RPMI8226 (cell line): ENCODE data around the gene LGALS13.

Experiments
- DNase-seq: peaks from one replicate; pipeline ENCODE4 v3.0.0-alpha.2; 2015

The LGALS13 gene, protein sequence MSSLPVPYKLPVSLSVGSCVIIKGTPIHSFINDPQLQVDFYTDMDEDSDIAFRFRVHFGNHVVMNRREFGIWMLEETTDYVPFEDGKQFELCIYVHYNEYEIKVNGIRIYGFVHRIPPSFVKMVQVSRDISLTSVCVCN

GRCh38 chr19:39602224-39602623 lies at the start of gene LGALS13:
LGALS13 (plus strand) TSS chr19:39602524; CDS start chr19:39602569, 45 bp downstream.
- DNase-seq: no peak

- DNase-seq: no peak
Observed at GRCh38 chr19:39553082-39553652, 49.2 kb upstream of the LGALS13 start.

- no peak for DNase-seq
Observed at GRCh38 chr19:39554701-39555311, 47.5 kb upstream of the LGALS13 start.

- DNase-seq: peak; percentile 38
Observed at GRCh38 chr19:39555883-39556282, 46.4 kb upstream of the LGALS13 start.

- DNase-seq: peak; percentile 12
Observed at GRCh38 chr19:39557811-39558623, 44.3 kb upstream of the LGALS13 start.

DNA sequence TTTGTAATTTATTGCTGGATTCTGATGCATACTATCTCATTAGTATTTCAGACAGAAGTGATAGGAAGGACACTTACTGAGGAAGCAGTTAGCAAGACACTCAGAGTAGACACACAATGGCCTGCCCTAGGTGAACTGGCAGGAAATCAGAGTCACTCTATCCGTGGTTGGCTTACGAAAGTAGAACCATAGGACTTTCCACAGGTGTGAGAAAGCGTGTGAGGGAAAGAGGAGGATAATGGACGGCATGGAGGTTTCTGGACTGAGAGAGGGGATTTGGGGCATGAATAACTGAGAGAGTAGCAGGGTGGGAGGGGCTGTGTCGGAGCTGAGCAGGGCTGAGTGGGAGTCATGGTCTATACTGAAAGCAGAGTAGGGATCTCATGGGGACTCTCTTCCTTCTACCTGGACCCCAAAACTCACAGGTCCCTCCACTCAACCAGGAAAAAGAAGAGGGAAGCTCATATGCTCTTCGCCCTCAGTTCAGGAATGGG lies 43.7 kb upstream of the LGALS13 start:
- DNase-seq: peak; percentile 7

GRCh38 chr19:39563408-39563807 lies 38.9 kb upstream of the LGALS13 start:
- no peak for DNase-seq

DNA sequence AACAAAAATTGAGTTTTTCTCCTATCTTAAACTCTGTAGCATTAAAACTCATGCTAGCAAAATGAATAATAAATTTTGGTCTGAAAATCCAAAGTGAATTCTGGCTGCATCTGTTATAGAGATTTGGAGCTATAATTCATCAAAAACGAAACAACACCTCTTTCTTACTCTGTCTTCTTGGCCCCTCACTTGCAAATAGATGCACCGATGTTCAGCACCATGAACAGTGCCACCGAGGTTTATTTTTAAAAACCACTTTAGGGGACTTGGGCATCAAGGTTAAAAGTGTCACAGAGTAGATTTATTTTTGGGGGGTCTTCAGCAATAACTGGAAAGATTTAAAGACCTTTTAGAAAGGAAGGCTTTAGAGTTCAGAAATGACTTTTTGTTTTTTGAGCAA lies 36.3 kb upstream of the LGALS13 start:
- no peak for DNase-seq

DNA sequence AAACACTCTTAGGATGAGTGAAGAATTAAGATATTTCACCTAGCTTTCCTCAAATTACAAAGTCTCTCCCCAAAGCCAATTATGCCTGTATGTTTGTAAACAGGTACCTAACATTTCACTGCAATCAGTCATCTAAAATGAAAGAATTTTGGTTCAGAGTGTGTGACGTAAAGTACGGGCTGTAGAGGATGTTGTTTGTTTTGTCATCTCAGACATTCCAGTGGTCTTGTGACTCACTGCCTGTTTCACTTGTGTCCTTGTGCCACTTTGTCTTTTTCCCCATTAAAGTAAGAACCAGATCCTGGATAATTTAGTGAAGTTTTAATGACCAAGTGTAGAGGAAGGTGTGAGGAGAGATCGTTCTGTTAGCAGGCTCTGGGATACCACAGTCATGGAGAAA lies 33.7 kb upstream of the LGALS13 start:
- DNase-seq: no peak

DNA sequence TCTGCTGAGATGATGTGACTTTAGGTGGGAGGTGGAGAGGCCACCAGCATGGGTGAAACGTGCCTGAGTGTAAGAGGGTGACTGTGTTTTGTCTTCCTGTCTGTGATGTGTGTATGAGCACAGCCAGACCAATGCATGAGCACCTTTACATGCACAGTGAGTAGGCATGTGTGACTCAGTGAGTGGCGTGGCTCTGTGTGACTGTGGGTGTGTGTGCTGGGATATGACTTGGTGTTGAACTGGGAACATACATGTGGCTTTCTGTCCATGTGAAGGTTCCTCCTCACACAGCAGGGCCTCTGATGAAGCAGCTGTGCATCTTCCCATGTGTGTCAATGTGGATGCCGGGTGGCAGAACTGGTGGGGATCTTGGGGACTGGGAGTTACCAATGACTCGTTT lies 19.9 kb upstream of the LGALS13 start:
- no peak for DNase-seq

- no peak for DNase-seq
Observed at GRCh38 chr19:39582891-39583625, 19.3 kb upstream of the LGALS13 start.

DNA sequence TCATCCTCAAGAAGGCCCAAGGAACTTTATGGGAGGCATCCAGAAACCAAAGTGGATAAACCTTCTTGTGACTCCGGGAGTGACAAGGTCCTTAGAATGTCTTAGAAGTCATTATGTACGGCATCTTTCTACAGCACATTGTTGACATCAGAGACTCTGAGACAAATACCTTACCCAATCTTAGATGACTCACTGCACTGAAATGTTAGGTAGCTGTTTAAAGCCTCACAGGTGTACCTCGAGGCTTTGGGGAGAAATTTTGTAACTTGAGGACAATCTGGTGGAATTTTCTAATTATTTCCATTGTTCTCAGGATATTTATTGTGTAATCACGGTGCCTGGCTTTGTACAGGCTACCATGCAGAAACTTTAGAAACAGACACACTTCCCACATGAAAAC lies 14.8 kb upstream of the LGALS13 start:
- DNase-seq: no peak

- no peak for DNase-seq
Observed at GRCh38 chr19:39588066-39588465, 14.3 kb upstream of the LGALS13 start.

DNA sequence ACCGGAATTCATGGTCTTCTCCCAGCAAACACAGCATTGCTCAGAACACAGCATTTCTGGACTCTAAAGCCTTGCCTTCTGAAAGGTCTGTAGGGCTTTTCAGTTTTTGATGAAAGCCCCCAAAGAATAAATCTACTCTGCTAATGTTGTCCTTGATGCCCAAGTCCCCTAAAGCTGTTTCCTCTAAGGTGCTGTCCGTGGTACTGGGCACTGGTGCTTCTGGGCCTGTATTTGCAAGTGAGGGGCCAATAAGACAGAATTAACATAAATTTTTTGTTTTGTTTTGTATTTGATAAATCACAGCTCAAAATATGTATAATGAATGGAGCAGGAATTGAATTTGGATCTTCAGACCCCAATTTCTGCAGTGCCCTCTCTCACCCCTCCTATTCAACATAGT lies 12.1 kb upstream of the LGALS13 start:
- no peak for DNase-seq

DNA sequence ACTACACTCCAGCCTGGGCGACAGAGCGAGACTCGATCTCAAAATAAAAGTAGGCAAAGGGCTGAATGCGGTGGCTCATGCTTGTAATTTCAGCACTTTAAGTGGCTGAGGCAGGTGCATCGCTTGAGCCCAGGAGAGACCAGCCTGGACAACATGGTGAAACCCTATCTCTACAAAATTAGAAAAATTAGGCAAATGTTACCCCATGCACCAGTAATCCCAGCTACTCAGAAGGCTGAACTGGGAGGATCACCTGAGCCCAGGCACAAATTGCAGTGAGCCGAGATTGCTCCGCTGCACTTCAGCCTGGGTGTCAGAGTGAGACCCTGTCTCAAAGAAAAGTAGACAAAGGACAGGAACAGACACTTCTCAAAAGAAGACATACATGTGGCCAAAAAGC lies 9.9 kb upstream of the LGALS13 start:
- DNase-seq: no peak

DNA sequence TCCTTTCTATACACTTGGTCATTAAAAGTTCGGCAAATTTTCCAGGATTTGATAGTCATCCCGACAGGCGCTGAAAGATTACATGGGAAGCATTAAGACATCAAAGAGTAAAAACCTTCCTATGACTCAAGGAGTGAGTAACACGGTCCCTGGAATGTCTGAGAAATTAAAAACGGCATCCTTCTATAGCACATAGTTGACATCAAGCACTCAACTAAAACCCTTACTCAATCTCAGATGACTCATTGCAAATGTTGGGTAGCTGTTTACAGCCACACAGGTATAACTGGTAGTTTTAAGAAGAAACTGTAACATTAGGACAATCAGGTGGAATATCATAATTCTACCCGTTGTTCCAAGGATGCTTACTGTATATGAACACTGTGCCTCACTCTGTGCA lies 6.4 kb upstream of the LGALS13 start:
- DNase-seq: no peak

DNA sequence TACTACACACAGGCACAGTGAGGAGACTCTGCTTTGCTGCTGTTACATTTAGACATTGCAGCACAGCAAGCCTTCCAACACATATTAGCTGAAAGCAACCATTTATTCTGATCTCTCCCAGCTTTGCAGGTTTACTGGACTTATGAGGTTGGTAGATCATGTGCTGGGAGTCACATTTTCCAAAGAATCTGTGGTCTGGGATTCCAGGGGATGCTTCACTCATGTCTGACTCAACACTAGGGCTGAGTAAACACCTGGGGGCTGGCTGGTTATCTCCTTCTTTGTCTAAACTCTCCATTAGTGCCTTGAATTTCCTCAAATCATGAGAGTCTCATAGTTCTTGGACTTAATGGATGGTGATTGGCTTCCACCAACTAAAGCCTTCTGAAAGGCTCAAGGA lies 5.4 kb upstream of the LGALS13 start:
- DNase-seq: no peak

DNA sequence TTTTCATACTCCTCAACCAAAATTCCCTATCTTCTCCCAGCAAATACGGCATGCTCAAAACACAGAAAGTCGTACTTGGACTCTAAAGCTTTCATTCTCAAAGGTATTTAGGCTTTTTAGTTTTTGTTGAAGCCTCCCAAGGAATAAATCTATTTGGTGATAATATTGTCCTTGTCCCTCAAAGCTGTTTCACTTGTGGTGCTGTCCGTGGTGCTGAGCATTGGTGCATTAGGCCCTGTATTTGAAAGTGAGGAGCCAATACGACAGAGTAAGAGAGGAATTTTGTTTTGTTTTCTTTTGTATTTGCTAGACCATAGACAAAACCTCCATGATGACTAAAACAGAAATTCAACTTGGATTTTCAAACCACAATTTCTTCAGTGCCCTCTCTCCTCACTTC lies 3.2 kb upstream of the LGALS13 start:
- DNase-seq: peak; percentile 41

DNA sequence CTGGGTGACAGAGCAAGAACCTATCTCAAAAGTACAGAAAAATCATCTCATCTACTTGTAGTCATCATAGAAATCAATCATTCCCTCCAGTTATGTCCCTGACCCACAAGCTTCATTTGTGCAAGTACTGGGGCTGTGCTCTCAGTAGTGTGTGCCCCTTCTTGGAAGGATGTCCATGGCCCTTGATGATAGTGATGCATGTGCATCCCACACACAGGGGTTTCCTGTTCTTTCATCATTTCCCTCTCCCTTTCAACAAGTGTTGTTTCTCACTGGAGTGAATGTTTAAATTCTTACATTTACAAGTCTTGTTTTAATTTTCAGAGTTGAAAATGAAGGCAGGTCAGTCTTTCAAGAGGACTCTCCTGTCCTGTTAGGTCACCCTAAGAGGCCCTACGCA lies 1.5 kb downstream of the LGALS13 start:
- no peak for DNase-seq

DNA sequence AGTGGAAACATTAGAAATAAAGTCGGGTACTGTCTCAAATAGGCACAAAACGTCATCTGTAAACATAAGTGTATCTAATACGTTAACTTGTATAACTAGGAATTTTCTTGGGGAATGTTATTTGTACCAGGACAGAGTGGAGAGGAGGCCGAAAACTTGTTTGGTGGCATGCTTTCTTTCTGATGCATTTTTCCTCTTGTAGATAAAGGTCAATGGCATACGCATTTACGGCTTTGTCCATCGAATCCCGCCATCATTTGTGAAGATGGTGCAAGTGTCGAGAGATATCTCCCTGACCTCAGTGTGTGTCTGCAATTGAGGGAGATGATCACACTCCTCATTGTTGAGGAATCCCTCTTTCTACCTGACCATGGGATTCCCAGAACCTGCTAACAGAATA lies 4.7 kb downstream of the LGALS13 start:
- DNase-seq: no peak

DNA sequence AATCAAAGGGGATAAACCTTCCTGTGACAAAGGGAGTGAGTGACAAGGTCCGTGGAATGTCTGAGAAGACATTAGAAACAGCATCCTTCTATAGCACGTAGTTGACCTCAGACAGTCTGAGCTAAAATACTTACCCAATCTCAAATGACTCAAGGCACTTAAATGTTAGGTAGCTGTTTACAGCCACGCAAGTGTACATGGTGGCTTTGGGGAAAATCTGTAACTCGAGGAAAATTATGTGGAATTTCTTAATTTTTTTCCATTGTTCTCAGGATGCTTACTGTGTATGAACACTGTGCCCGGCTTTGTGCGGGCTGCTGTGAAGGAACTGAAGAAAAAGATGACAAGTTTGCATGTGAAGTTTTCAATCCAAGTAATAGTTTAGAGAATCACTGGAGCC lies 5.2 kb downstream of the LGALS13 start:
- DNase-seq: no peak

DNA sequence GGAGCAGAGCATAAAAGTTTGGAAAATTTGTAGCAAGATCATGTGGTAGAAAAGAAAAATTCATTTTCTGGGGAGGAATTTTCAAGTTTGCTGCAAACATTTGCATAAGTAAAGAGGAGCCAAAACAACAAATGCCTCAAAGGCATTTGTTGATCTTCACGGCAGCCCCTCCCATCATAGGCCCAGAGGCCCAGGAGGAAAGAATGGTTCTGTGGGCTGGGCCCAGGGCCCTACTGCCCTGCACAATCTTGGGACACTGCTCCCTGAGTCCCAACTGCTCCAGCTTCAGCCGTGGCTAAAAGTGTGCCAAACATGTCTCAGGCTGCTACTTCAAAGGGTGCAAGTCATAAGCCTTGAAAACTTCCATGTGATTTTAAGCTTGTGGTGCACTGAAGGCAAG lies 11.3 kb downstream of the LGALS13 start:
- DNase-seq: no peak

DNA sequence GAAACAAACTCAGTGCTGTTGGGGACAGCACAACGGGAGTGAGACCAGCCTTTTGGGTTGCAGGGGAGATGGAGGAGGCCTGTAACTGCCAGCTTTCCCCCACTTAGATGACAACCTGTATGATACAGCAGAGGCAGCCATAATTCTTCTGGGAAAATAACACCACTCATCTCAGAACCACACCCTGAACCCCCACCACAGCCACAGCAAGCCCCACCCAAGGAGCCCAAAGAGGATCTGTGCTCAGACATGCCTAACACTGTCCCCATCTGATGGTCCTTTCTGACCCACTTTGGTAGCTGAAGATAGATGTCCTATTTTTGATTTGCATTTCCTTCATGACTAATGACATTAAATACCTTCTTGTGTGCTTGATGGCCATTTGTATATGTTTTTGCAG lies 15.4 kb downstream of the LGALS13 start:
- no peak for DNase-seq
